GM04503 (cell line): Measurements from ENCODE around the gene RGPD8.

ENCODE experiments used
- DNase-seq: peaks from one replicate; pipeline ENCODE4 v3.0.0-alpha.2; 2012; ENCODE audit warnings: low read depth

RGPD8 gene

GRCh38 chr2:112332123-112332696 lies 101.2 kb downstream of the RGPD8 start:
- no peak for DNase-seq

- no peak for DNase-seq
These were observed 110.5 kb downstream of the RGPD8 start for GRCh38 chr2:112322919-112323318.

GRCh38 chr2:112321375-112322320 lies 111.8 kb downstream of the RGPD8 start:
- DNase-seq, result no peak
